Measurements from ENCODE around the gene ESAM. TPM values are rescaled to one million over a fixed set of nuclear protein-coding genes. Genes with fewer than 3 reads are reported as not detected.

Gene ESAM
- polyA plus RNA-seq, 3 donors = 0.18 to 0.74 (median 0.49) TPM

GRCh38 chr11:124732230-124732629, 29.9 kb downstream of the ESAM start:
- Mint-ChIP-seq H3K4me3 (peak overlapping the region; percentile 59 to 70), H3K4me1 (peaks cover 85% of the 10 kb centered on the region), H3K36me3 (no peaks in the 10 kb centered on the region), H3K27me3 (ENCODE audit: low read depth in 3 of 3) (peaks cover 0 to 1% (median 0%) of the 10 kb centered on the region in 3 donors), H3K9me3 (no peaks in the 10 kb centered on the region), H3K27ac (peak overlapping the region; percentile 88 to 95 (median 95))
- Histone ChIP-seq H3K27ac (ENCODE audit: low read depth in 1 of 2, low read length in 2 of 2) (peak overlapping the region; percentile 61 to 76), H3K36me3 (replicated peaks in 1 of 2; ENCODE audit: control insufficient read depth in 1 of 2, insufficient read depth in 2 of 2, low read length in 2 of 2) (no peaks in the 10 kb centered on the region), H3K4me3 (replicated peaks in 1 of 3; ENCODE audit: low read depth in 2 of 3, low read length in 3 of 3) (peak overlapping the region in 1 of 3 experiments; percentile 53), H3K4me1 (ENCODE audit: control insufficient read depth in 1 of 2, insufficient read depth in 2 of 2, low read length in 2 of 2) (peaks cover 81 to 93% of the 10 kb centered on the region in 2 donors), H3K27me3 (ENCODE audit: control insufficient read depth in 2 of 2, insufficient read depth in 2 of 2, low read length in 2 of 2) (no peaks in the 10 kb centered on the region), H3K9ac (ENCODE audit: insufficient read depth, low read length, poor library complexity, severe bottlenecking) (no peak overlapping the region), H3K9me3 (replicated peaks in 1 of 2; ENCODE audit: control insufficient read depth in 1 of 2, insufficient read depth in 1 of 2, low read length in 2 of 2) (no peaks in the 10 kb centered on the region), H3K4me2 (replicated peaks; ENCODE audit: extremely low read depth, low read length, poor library complexity, severe bottlenecking) (peak overlapping the region; percentile 21), H3K79me2 (ENCODE audit: insufficient read depth, low read length) (no peaks in the 10 kb centered on the region), H4K20me1 (ENCODE audit: insufficient read depth, low read length) (no peaks in the 10 kb centered on the region), H2AFZ (ENCODE audit: insufficient read depth, low read depth, low read length, poor library complexity, severe bottlenecking) (peak overlapping the region; percentile 37)
- WGBS (ENCODE audit: insufficient coverage) = 0% methylated on average over 3 of the region's 4 CpGs
- no peak for TF ChIP-seq CTCF (IDR thresholded peaks at IDR 0.05)
- intact Hi-C loops (cut with micrococcal nuclease) = no loop called here
- DNase-seq = peak; percentile 69 to 92 (median 85)

DNA sequence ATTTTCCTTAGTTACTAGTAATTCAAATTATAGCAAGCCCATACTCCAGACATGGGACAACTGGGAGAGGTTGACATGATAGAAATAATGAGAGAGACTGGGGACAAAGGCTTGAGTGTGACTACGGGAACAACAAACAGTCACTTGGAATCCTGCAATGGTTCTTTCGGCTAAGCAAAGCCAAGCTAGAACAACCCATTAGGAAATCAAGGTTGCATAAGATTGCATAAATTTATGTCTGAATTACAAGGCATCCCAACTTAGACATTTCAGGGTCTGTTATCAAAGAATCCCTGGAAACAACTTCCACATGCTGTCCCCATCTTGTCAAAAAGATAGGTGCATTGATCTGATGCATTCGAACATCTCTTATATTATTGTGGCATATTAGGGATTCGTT, 32.5 kb downstream of the ESAM start:
- intact Hi-C loops (cut with micrococcal nuclease) = no loop called here
- H3K4me2 ChIP-seq (replicated peaks; ENCODE audit: extremely low read depth, low read length, poor library complexity, severe bottlenecking) = peak overlapping the region; percentile 2
- no peaks in the 10 kb centered on the region for H3K9me3 Mint-ChIP-seq

More for the DNA sequence above, 32.5 kb downstream of the ESAM start:
- Mint-ChIP-seq H3K36me3 (no peaks in the 10 kb centered on the region), H3K4me1 (peaks cover 82% of the 10 kb centered on the region), H3K27me3 (ENCODE audit: low read depth in 3 of 3) (no peaks in the 10 kb centered on the region), H3K27ac (peak overlapping the region in 3 of 7 donors; percentile 70 to 79 (median 73)), H3K4me3 (no peak overlapping the region)
- Histone ChIP-seq H3K4me3 (replicated peaks in 1 of 3; ENCODE audit: low read depth in 2 of 3, low read length in 3 of 3) (no peak overlapping the region), H4K20me1 (ENCODE audit: insufficient read depth, low read length) (no peaks in the 10 kb centered on the region), H3K9me3 (replicated peaks in 1 of 2; ENCODE audit: control insufficient read depth in 1 of 2, insufficient read depth in 1 of 2, low read length in 2 of 2) (no peaks in the 10 kb centered on the region), H3K9ac (ENCODE audit: insufficient read depth, low read length, poor library complexity, severe bottlenecking) (no peak overlapping the region), H3K79me2 (ENCODE audit: insufficient read depth, low read length) (no peaks in the 10 kb centered on the region), H3K4me1 (ENCODE audit: control insufficient read depth in 1 of 2, insufficient read depth in 2 of 2, low read length in 2 of 2) (peaks cover 79 to 87% of the 10 kb centered on the region in 2 donors), H2AFZ (ENCODE audit: insufficient read depth, low read depth, low read length, poor library complexity, severe bottlenecking) (peak overlapping the region; percentile 25), H3K36me3 (replicated peaks in 1 of 2; ENCODE audit: control insufficient read depth in 1 of 2, insufficient read depth in 2 of 2, low read length in 2 of 2) (no peaks in the 10 kb centered on the region), H3K27ac (ENCODE audit: low read depth in 1 of 2, low read length in 2 of 2) (no peak overlapping the region), H3K27me3 (ENCODE audit: control insufficient read depth in 2 of 2, insufficient read depth in 2 of 2, low read length in 2 of 2) (no peaks in the 10 kb centered on the region)
- no peak for TF ChIP-seq CTCF (IDR thresholded peaks at IDR 0.05)
- WGBS (ENCODE audit: insufficient coverage) = 0% methylated on average over 1 of the region's 4 CpGs
- DNase-seq = peak in 1 of 3 donors; percentile 52

Measured in CD14-positive monocyte (primary cell).